Stimulated activated CD8-positive, alpha-beta memory T cell treated with anti-CD3 and anti-CD28 coated beads, Interleukin-7, amount 100 ng/mL, for 48 hours (primary cell): ENCODE data around the gene USP22.

ENCODE experiments used
- DNase-seq, 2 donors: peaks; one replicate each; pipeline ENCODE4 v3.0.0-alpha.2; 2020; ENCODE audit warnings: low read depth in 1 of 2; ENCODE audit errors: extremely low read depth in 1 of 2

Gene USP22

GRCh38 chr17:21049457-21049856 lies 6.6 kb upstream of the USP22 start:
- no peak for DNase-seq

DNA sequence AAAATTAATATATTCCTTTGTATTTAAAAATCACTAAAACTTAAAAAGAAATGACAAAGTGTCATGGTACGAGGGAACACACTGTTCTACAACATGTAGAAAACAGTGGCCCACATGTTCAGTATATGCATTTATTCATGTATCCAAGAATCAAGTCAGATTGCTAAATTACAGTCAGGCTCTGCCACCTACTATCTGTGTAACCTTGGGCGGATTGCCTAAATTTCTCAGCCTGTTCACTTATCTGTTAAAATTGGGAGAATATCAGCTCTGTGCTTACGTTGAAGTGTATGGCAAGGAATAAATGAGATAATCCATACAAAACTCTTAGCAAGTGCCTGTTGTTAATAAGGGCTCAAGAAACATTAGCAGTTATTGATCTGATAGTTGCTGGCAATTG lies 3.4 kb upstream of the USP22 start:
- DNase-seq, result no peak

GRCh38 chr17:21044971-21045370 lies 2.2 kb upstream of the USP22 start:
- no peak for DNase-seq

- peak; percentile 96 to 98 for DNase-seq
Observed at GRCh38 chr17:21043296-21044232, 753 bp upstream of the USP22 start.

GRCh38 chr17:21041741-21042457 lies 912 bp downstream of the USP22 start:
- DNase-seq, result peak; percentile 58 to 67

GRCh38 chr17:21039839-21040575 lies 2.8 kb downstream of the USP22 start:
- DNase-seq, result no peak

DNA sequence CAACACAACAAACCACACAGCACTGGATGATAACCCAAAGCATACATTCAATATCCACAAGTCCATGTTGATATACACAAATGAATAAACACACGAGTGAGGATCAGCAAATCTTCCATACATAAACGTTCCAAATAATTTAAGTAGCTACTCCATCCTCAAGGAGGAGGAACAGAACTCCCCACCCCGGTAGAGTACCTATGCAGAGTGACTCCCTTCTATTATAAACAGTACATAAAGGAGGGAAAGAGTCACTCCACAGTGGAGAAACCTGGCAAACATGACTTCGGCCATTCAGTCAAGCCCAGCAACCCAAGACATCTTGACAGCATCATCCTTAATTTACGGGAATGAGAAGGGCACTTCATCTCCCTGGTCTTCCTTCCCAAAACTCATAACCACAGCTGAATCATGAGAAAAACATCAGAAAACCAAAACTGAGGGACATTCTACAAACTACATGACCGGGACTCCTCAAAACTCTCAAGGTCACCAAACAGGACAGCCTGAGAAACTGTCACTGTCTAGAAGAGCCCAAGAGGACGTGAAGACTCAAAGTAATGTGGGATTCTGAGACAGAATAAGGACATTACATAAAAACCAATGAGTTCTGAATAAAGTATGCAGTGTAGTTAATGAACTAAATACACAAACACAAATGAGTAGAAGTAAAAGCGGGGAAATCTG lies 5.6 kb downstream of the USP22 start:
- no peak for DNase-seq

DNA sequence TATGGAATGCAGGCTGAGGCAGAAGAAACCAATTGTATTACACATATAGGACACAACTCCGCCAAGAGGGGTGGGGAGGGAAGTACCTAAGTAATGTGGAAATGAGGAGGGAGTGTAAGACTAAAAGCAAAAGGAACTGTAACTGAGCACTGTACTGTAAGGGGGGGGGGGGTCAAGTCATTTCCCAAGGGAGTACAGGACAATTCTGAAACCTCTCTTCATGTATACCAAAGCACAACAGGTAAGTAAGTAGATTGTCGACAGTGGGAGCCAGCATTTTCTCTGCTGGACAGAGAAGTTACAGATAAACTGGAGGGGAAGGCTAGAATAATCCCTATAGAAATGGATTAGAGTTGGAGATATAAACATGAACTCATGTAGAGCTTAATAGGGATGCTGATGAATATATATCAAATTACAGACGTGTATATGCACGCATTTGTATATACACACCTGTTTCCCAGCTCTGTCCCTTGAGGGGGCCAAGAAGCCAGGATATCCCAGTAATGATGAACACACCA lies 6.4 kb downstream of the USP22 start:
- DNase-seq, result no peak

GRCh38 chr17:21035406-21035805 lies 7.4 kb downstream of the USP22 start:
- no peak for DNase-seq

DNA sequence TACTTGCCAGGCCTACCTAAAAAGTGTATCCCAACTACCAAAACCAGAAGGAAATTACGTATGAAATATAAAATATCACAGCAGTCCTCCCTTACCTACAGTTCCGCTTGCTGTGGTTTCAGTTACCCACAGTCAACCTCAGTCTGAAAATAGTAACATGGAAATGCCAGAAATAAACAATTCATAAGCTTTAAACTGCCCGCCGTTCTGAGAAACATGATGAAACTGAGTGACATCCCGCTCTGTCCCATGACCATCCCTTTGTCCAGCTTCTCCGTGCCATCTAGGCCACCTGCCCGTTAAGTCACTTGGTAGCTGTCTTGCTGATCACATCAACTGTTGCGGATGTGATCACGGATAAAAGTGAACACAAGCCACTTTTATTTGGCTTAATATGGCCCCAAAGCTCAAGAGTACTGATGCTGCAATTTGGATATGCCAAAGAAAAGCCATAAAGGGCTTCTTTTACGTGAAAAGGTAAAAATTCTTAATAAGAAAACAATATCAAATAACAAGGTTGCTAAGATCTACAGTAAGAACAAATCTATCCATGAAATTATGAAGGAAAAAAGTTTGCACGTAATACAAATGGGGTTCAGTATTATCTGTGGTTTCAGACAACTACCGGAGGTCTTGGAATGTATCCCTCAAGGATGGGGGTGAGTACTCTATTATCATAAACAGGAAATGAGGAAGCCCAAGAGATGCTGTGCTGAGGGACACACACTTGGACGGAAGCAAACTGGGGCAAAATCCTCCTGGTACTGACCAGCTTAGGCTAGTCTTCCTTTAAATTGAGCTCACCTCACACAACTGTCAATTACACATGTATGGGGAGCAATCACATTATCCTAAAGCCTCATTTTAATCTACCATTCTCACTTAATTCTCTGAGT lies 8.2 kb downstream of the USP22 start:
- DNase-seq, result no peak

- no peak for DNase-seq
Observed at GRCh38 chr17:21033350-21033749, 9.5 kb downstream of the USP22 start.

- no peak for DNase-seq
Observed at GRCh38 chr17:21031756-21032396, 10.9 kb downstream of the USP22 start.

GRCh38 chr17:21030375-21030774 lies 12.4 kb downstream of the USP22 start:
- DNase-seq, result no peak

GRCh38 chr17:21029515-21029914 lies 13.3 kb downstream of the USP22 start:
- no peak for DNase-seq

GRCh38 chr17:21029036-21029435 lies 13.8 kb downstream of the USP22 start:
- peak in 1 of 2 donors; percentile 64 for DNase-seq

DNA sequence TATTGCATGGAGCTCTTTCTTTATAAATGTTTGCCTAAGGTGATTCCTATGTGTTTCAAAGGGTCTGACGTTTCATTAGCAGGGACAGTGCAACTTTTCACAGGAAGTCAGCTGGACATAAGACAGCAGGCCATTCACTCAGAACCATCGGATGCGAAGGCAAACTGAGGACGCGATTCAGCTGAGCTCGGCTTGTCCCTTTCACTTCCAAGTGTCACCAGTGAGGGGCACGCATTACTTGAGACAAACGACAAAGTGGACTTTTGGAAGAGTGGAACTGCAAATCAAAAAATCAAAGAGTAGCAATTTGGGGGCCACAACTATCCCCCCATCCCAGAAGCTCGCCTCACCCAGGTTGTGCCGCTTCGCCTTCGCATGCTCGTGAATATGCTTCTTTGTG lies 14.6 kb downstream of the USP22 start:
- DNase-seq, result no peak

DNA sequence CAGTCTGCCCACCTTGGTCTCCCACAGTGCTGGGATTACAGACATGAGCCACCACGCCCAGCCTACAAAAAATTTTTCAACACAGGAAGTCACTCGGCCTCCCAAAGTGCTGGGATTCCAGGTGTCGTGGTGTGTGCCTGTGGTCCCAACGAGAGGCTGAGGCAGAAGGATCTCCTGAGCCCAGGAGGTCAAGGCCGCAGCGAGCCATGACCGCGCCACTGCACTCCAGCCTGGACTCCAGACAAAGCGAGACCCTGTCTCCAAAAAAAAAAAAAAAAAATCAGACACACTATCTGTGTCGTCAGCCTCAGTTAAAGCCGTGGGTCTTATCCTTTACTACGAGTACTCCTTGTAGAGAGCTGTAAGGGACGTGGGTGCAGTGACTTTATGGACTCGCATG lies 15.8 kb downstream of the USP22 start:
- no peak for DNase-seq

GRCh38 chr17:21025451-21025850 lies 17.4 kb downstream of the USP22 start:
- DNase-seq, result no peak

DNA sequence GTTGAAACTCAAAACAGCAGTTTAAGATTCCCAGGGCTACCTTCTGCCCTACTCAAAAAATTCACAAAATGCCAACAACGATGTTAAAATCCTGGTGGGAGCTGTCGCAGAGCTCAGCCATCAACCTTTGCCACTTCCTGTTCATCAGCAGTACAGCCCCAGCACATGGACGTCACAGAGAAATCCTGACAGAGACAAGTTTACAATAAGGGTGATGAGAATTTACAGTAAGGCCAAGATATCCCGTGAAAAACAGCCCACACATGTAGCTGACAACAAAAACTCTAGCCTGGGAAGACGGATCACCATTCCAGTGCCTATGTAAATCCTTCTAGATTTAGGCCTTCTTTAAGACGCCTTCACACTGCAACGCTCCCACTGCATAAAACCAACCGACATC lies 18.8 kb downstream of the USP22 start:
- DNase-seq, result no peak
